Stomach smooth muscle (tissue), 2 donors: ENCODE data around the gene ATRAID.
A peak's percentile ranks its signal among the peaks of the same experiment; 100 is the strongest.

Experiments used
- H3K27ac ChIP-seq: one replicate; pipeline ENCODE4 v1.7.0; 2013; ENCODE audit warnings: mild to moderate bottlenecking, low read length, inconsistent platforms
- H3K27me3 ChIP-seq, 2 donors: one replicate each; pipeline ENCODE4 v1.7.0; 2013; ENCODE audit warnings: low read length in 2 of 2; ENCODE audit not compliant: insufficient read depth in 2 of 2, control insufficient read depth in 1 of 2
- H3K36me3 ChIP-seq, 2 donors: one replicate each; pipeline ENCODE4 v1.7.0; 2013; ENCODE audit warnings: low read length in 2 of 2; ENCODE audit not compliant: control insufficient read depth in 2 of 2, insufficient read depth in 2 of 2
- H3K4me1 ChIP-seq: one replicate; pipeline ENCODE4 v1.7.0; 2013; ENCODE audit warnings: low read length; ENCODE audit not compliant: control insufficient read depth, insufficient read depth
- H3K4me3 ChIP-seq, 2 donors: one replicate each; pipeline ENCODE4 v1.7.0; 2013; ENCODE audit warnings: low read length in 2 of 2
- H3K9ac ChIP-seq, 2 donors: one replicate each; pipeline ENCODE4 v1.7.0; 2013; ENCODE audit warnings: low read length in 2 of 2, mild to moderate bottlenecking in 1 of 2
- H3K9me3 ChIP-seq, 2 donors: one replicate each; pipeline ENCODE4 v1.7.0; 2013; ENCODE audit warnings: low read length in 2 of 2; ENCODE audit not compliant: control insufficient read depth in 2 of 2
- donor health status: healthy.
- donor health status: Pancreatic carcinoma.

The ATRAID gene

DNA sequence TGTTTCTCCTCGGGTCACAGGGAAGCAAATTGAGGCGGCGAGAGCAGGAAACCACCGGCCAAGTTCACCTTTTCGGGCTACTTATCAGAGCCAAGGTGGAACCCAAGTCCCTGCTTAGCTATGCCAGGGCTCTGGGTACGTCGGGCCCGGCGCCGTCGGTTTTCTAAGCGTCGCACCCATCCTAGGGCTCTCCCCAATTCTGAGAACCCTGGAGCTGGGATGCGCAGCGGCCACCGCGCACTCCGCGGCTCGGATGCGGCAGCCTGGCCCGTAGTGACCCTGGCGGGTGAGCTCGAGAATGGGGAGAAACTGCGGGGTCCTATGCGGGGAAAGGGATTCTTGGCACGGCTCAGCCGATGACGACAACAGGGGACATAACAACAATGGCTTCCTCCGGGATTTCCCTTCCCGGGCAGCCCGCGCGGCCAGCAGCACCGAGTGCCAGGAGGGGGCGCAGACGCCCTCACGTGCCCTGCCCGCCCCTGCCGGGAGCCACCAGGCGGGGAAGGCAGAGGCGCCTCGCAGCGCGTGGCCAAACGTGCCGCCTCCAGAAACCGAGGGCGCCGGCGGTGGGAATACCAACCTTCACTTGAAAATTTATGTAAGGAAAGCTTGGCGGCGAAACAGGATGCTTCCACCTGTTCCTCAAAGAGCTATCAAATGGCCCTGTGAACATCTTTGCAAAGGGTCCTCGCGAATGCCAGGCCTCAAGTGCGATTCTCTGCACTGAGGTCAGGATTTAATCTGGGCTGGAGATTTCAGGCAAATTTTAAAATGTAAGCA, 53.1 kb downstream of the ATRAID start:
- Histone ChIP-seq H3K9ac (no peak overlapping the region), H3K36me3 (no peaks in the 10 kb centered on the region), H3K4me3 (peak overlapping the region; percentile 34 to 59), H3K27me3 (peaks cover 59 to 72% of the 10 kb centered on the region in 2 donors), H3K4me1 (peaks cover 36% of the 10 kb centered on the region), H3K9me3 (no peaks in the 10 kb centered on the region), H3K27ac (no peak overlapping the region)

GRCh38 chr2:27265536-27265870, 53.7 kb downstream of the ATRAID start:
- Histone ChIP-seq H3K9ac (no peak overlapping the region), H3K36me3 (no peaks in the 10 kb centered on the region), H3K4me1 (peaks cover 36% of the 10 kb centered on the region), H3K27me3 (peaks cover 53 to 68% of the 10 kb centered on the region in 2 donors), H3K9me3 (no peaks in the 10 kb centered on the region), H3K27ac (no peak overlapping the region), H3K4me3 (no peak overlapping the region)
